SK-N-SH (cell line): ENCODE data around the gene PRG3. TPM values are rescaled to one million over a fixed set of nuclear protein-coding genes. Genes with fewer than 3 reads are reported as not detected.

Source experiments
- CTCF ChIA-PET: fragments of 300-600, 350-600 bp; formaldehyde crosslinking; extraction: SDS; loops from one replicate; lab custom pipeline; 2021; lab: Yijun Ruan, JAX
- POLR2A ChIA-PET: fragments of 350-600 bp; sonication (Branson Sonifier 250); formaldehyde crosslinking; extraction: SDS; loops from one replicate; lab custom pipeline; 2020; ENCODE audit warnings: antibody characterized with exemption, inconsistent platforms; lab: Yijun Ruan, JAX
- DNase-seq: peaks from one replicate; pipeline ENCODE4 v3.0.0; 2012
- H2AFZ ChIP-seq: fragments of 200-600 bp; sonication (generic); 2 replicates; pipeline ENCODE4 v1.8.1; 2016; ENCODE audit warnings: antibody characterized with exemption, mild to moderate bottlenecking, low read depth
- H3F3A ChIP-seq: fragments of 200-600 bp; sonication (generic); replicated peaks from 2 replicates; pipeline ENCODE3; 2016; ENCODE audit warnings: antibody characterized with exemption, mild to moderate bottlenecking; ENCODE audit not compliant: insufficient read depth
- H3K27ac ChIP-seq, 2 experiments: fragments of 200-500 bp in 1 of 2; fragments of 200-600 bp in 1 of 2; sonication (Bioruptor generic) in 1 of 2; sonication (generic), shearing (Covaris generic) in 1 of 2; 2 replicates each; pipeline versions ENCODE4 v1.5.1 to v1.6.1; 2014 to 2016; ENCODE audit warnings: low read depth in 2 of 2, inconsistent platforms in 1 of 2, low read length in 1 of 2, mild to moderate bottlenecking in 1 of 2, mixed read lengths in 1 of 2
- H3K27me3 ChIP-seq: fragments of 200-600 bp; sonication (generic), shearing (Covaris generic); 2 replicates; pipeline ENCODE4 v1.6.1; 2016; ENCODE audit warnings: mixed run types; ENCODE audit not compliant: insufficient read depth
- H3K36me3 ChIP-seq, 2 experiments: fragments of 200-500 bp in 1 of 2; fragments of 200-600 bp in 1 of 2; sonication (Bioruptor generic) in 1 of 2; sonication (generic) in 1 of 2; replicated peaks in 1 of 2; 2 replicates each; pipeline versions ENCODE3 to v1.5.1; 2014 to 2016; ENCODE audit warnings: low read length in 1 of 2, mild to moderate bottlenecking in 1 of 2; ENCODE audit not compliant: insufficient read depth in 2 of 2, control insufficient read depth in 1 of 2
- H3K4me1 ChIP-seq, 2 experiments: fragments of 200-500 bp in 1 of 2; fragments of 200-600 bp in 1 of 2; sonication (Bioruptor generic) in 1 of 2; sonication (generic), shearing (Covaris generic) in 1 of 2; 2 replicates each; pipeline versions ENCODE4 v1.5.1 to v1.6.1; 2014 to 2016; ENCODE audit warnings: low read depth in 1 of 2, low read length in 1 of 2, mixed run types in 1 of 2; ENCODE audit not compliant: insufficient read depth in 2 of 2, control insufficient read depth in 1 of 2
- H3K4me2 ChIP-seq: fragments of 200-600 bp; sonication (generic), shearing (Covaris generic); 2 replicates; pipeline ENCODE4 v1.6.1; 2017; ENCODE audit warnings: mixed run types
- H3K4me3 ChIP-seq, 2 experiments: fragments of 200-500 bp in 1 of 2; fragments of 200-600 bp in 1 of 2; sonication (Bioruptor generic) in 1 of 2; sonication (generic), shearing (Covaris generic) in 1 of 2; 2 replicates each; pipeline versions ENCODE4 v1.5.1 to v1.8.1; 2014 to 2016; ENCODE audit warnings: low read depth in 2 of 2, inconsistent platforms in 1 of 2, low read length in 1 of 2, mild to moderate bottlenecking in 1 of 2, mixed read lengths in 1 of 2, moderate library complexity in 1 of 2
- H3K79me2 ChIP-seq: fragments of 200-600 bp; sonication (generic); 2 replicates; pipeline ENCODE4 v1.8.1; 2017; ENCODE audit warnings: mild to moderate bottlenecking; ENCODE audit not compliant: insufficient read depth
- H3K9ac ChIP-seq: fragments of 200-600 bp; sonication (generic); 2 replicates; pipeline ENCODE4 v1.6.1; 2017; ENCODE audit warnings: mixed run types
- H3K9me2 ChIP-seq: fragments of 200-600 bp; sonication (generic); 2 replicates; pipeline ENCODE4 v1.6.1; 2017; ENCODE audit warnings: mixed run types
- H3K9me3 ChIP-seq: fragments of 200-600 bp; sonication (generic); 2 replicates; pipeline ENCODE4 v1.6.1; 2017; ENCODE audit warnings: mixed run types, mild to moderate bottlenecking, moderate library complexity
- H4K20me1 ChIP-seq: fragments of 200-600 bp; sonication (generic); 2 replicates; pipeline ENCODE4 v1.6.1; 2017; ENCODE audit warnings: mild to moderate bottlenecking, mixed run types; ENCODE audit not compliant: insufficient read depth
- CHD2 ChIP-seq: fragments of 150-350 bp; IDR thresholded peaks from 2 replicates; pipeline ENCODE4 v1.6.1; 2018; ENCODE audit warnings: low read length; ENCODE audit not compliant: partially characterized antibody
- EP300 ChIP-seq, 2 experiments: IDR thresholded peaks; 2 replicates each; pipeline versions ENCODE4 v1.4.0 to v1.6.1; 2012; ENCODE audit warnings: borderline replicate concordance in 1 of 2, low read depth in 1 of 2, low read length in 1 of 2
- EZH2phosphoT487 ChIP-seq: fragments of 200-600 bp; sonication (generic); IDR thresholded peaks from 2 replicates; pipeline ENCODE4 v1.6.1; 2017; ENCODE audit warnings: low read depth, mixed run types, mild to moderate bottlenecking, antibody characterized with exemption, moderate library complexity, borderline replicate concordance
- FOSL2 ChIP-seq: IDR thresholded peaks from 2 replicates; pipeline ENCODE4 v1.4.0; 2012; ENCODE audit warnings: low read depth, mild to moderate bottlenecking, moderate library complexity, borderline replicate concordance
- FOXM1 ChIP-seq: IDR thresholded peaks from 2 replicates; pipeline ENCODE4 v1.4.0; 2012; ENCODE audit warnings: low read depth, mild to moderate bottlenecking
- GATA2 ChIP-seq: sonication (generic); formaldehyde crosslinking; IDR thresholded peaks from 2 replicates; pipeline ENCODE4 v1.5.0; 2020; ENCODE audit warnings: mild to moderate bottlenecking, missing genetic modification reagents
- JUND ChIP-seq: IDR thresholded peaks from 2 replicates; pipeline ENCODE4 v1.4.0; 2012
- NFIC ChIP-seq: IDR thresholded peaks from 2 replicates; pipeline ENCODE4 v1.4.0; 2012; ENCODE audit warnings: borderline replicate concordance
- RAD21 ChIP-seq: IDR thresholded peaks from 2 replicates; pipeline ENCODE4 v1.6.1; 2012; ENCODE audit warnings: mild to moderate bottlenecking, low read length
- RCOR1 ChIP-seq: fragments of 150-350 bp; IDR thresholded peaks from 2 replicates; pipeline ENCODE4 v1.6.1; 2017; ENCODE audit warnings: antibody characterized with exemption, low read length
- RFX5 ChIP-seq: IDR thresholded peaks from 2 replicates; pipeline ENCODE4 v1.6.1; 2012; ENCODE audit warnings: mild to moderate bottlenecking, improper control_type of control experiment, low read length
- RXRA ChIP-seq: IDR thresholded peaks from 2 replicates; pipeline ENCODE4 v1.4.0; 2012; ENCODE audit warnings: low read depth, mild to moderate bottlenecking, borderline replicate concordance
- SIN3A ChIP-seq: IDR thresholded peaks from 2 replicates; pipeline ENCODE4 v1.6.1; 2012; ENCODE audit warnings: low read depth, mild to moderate bottlenecking, low read length, moderate library complexity, borderline replicate concordance
- SMC3 ChIP-seq: IDR thresholded peaks from 2 replicates; pipeline ENCODE4 v1.6.1; 2012; ENCODE audit warnings: low read depth, low read length, improper control_type of control experiment
- TAF1 ChIP-seq: IDR thresholded peaks from 2 replicates; pipeline ENCODE4 v1.6.1; 2012; ENCODE audit warnings: low read depth, mild to moderate bottlenecking, low read length, moderate library complexity, borderline replicate concordance
- TCF12 ChIP-seq: IDR thresholded peaks from 2 replicates; pipeline ENCODE4 v1.4.0; 2012
- WGBS: methylation state at CpG from one replicate; pipeline ENCODE4 v1.1.6; 2017; ENCODE audit warnings: low lambda C conversion rate; 5-methylcytosine and 5-hydroxymethylcytosine counted together
- polyA plus RNA-seq, 3 experiments: library from polyadenylated mRNA; depleted of rRNA; stranded (reverse); fragments of >200 nt; gene quantifications; 2 replicates each; pipeline ENCODE4 v1.2.3, GENCODE V29; 2012
- TF ChIP-seq, protein P1 (sequence below): IDR thresholded peaks from 2 replicates; pipeline ENCODE4 v1.6.1; 2012; ENCODE audit warnings: mild to moderate bottlenecking, low read depth, low read length, moderate library complexity
- TF ChIP-seq, protein P2 (sequence below): IDR thresholded peaks from 2 replicates; pipeline ENCODE4 v1.4.0; 2012; ENCODE audit warnings: low read depth, borderline replicate concordance
- TF ChIP-seq, protein P3 (sequence below): IDR thresholded peaks from 2 replicates; pipeline ENCODE4 v1.4.0; 2012; ENCODE audit warnings: low read depth
- TF ChIP-seq, protein P4 (sequence below): fragments of 150-350 bp; IDR thresholded peaks from 2 replicates; pipeline ENCODE4 v1.6.1; 2017; ENCODE audit warnings: antibody characterized with exemption, low read length, low read depth, borderline replicate concordance
- TF ChIP-seq, protein P5 (sequence below): IDR thresholded peaks from 2 replicates; pipeline ENCODE4; 2012

Gene PRG3
- polyA plus RNA-seq, 1 of the 3 experiments (the other 2 are of a cell fraction) = not detected

DNA sequence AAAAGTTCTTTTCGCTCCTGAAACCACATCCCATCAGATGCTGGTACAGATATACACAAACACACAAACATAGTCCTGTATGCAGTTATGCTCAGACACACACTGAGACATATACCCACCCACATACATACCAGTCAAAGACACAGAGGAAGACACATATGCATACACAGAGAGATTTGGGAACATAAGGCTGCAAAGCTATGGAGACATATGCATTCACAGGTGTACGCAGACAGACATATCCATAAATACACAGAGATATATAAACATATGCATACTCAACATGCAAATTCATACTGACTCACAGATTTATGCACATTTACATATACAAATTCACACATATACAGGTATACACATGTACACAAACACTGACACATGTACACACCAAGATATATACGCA, 6.0 kb downstream of the PRG3 start:
- H3K4me2 ChIP-seq = no peak overlapping the region
- H3K36me3 ChIP-seq = no peaks in the 10 kb centered on the region
- ChIA-PET POLR2A (no interaction called here), CTCF (no interaction called here)
- no peaks in the 10 kb centered on the region for H3K27me3 ChIP-seq
- no peaks in the 10 kb centered on the region for H3F3A ChIP-seq
- no peak overlapping the region for H3K4me3 ChIP-seq
- H3K9me3 ChIP-seq = no peaks in the 10 kb centered on the region
- no peak for TF ChIP-seq RXRA
- TF ChIP-seq, protein P1, sequence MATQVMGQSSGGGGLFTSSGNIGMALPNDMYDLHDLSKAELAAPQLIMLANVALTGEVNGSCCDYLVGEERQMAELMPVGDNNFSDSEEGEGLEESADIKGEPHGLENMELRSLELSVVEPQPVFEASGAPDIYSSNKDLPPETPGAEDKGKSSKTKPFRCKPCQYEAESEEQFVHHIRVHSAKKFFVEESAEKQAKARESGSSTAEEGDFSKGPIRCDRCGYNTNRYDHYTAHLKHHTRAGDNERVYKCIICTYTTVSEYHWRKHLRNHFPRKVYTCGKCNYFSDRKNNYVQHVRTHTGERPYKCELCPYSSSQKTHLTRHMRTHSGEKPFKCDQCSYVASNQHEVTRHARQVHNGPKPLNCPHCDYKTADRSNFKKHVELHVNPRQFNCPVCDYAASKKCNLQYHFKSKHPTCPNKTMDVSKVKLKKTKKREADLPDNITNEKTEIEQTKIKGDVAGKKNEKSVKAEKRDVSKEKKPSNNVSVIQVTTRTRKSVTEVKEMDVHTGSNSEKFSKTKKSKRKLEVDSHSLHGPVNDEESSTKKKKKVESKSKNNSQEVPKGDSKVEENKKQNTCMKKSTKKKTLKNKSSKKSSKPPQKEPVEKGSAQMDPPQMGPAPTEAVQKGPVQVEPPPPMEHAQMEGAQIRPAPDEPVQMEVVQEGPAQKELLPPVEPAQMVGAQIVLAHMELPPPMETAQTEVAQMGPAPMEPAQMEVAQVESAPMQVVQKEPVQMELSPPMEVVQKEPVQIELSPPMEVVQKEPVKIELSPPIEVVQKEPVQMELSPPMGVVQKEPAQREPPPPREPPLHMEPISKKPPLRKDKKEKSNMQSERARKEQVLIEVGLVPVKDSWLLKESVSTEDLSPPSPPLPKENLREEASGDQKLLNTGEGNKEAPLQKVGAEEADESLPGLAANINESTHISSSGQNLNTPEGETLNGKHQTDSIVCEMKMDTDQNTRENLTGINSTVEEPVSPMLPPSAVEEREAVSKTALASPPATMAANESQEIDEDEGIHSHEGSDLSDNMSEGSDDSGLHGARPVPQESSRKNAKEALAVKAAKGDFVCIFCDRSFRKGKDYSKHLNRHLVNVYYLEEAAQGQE = no peak
- TF ChIP-seq SIN3A = no peak
- TF ChIP-seq, protein P2, sequence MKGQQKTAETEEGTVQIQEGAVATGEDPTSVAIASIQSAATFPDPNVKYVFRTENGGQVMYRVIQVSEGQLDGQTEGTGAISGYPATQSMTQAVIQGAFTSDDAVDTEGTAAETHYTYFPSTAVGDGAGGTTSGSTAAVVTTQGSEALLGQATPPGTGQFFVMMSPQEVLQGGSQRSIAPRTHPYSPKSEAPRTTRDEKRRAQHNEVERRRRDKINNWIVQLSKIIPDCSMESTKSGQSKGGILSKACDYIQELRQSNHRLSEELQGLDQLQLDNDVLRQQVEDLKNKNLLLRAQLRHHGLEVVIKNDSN = no peak
- no peak for TF ChIP-seq TAF1
- no peak for TF ChIP-seq TCF12
- TF ChIP-seq FOXM1 = no peak
- TF ChIP-seq RFX5 = no peak
- TF ChIP-seq RCOR1 = no peak
- TF ChIP-seq EZH2phosphoT487 = no peak
- TF ChIP-seq SMC3 = no peak
- H3K4me1 ChIP-seq = no peaks in the 10 kb centered on the region; a peak in 1 of 4 replicates
- no peak overlapping the region for H3K9ac ChIP-seq
- 96% methylated on average over 3 of the region's 3 CpGs for WGBS
- no peaks in the 10 kb centered on the region for H3K9me2 ChIP-seq
- no peak overlapping the region for H2AFZ ChIP-seq
- H3K27ac ChIP-seq = no peak overlapping the region
- no peaks in the 10 kb centered on the region for H3K79me2 ChIP-seq
- H4K20me1 ChIP-seq = no peaks in the 10 kb centered on the region
- DNase-seq = no peak

DNA sequence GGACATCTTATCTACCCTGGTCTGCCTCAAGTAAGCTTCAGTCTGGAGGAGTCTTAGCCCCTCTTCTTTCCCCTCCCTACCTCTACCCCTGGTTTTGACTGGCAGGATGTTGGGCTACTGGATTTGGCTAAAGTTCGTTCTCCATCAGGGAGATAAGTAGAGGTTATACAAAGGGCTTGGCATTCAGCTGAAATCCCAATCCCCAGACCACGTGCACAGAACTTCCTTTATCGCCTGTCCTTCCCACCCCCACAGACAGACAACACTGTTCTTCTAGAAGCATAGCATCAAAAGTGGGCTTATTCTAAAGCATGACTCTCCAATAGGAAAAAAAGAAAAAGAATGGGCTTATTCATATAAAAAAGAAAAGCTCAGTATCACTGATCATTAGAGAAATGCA, 7.8 kb downstream of the PRG3 start:
- ChIA-PET CTCF (interaction anchor here (0.7 to 1.9 kb wide), 4 partner anchors 14 to 86 kb away, joined by 3 to 6 read pairs (median 4); no protein-coding TSS in a partner anchor), POLR2A (no interaction called here)
- no peaks in the 10 kb centered on the region for H3K9me3 ChIP-seq
- H3K4me2 ChIP-seq = no peak overlapping the region
- no peaks in the 10 kb centered on the region for H3K27me3 ChIP-seq
- no peaks in the 10 kb centered on the region for H3F3A ChIP-seq
- H3K4me3 ChIP-seq = no peak overlapping the region
- no peak for DNase-seq
- no peak overlapping the region for H2AFZ ChIP-seq
- H3K9ac ChIP-seq = no peak overlapping the region
- H4K20me1 ChIP-seq = no peaks in the 10 kb centered on the region
- 37% methylated on average over 3 of the region's 3 CpGs for WGBS
- H3K9me2 ChIP-seq = no peaks in the 10 kb centered on the region
- H3K79me2 ChIP-seq = no peaks in the 10 kb centered on the region
- H3K27ac ChIP-seq = no peak overlapping the region
- no peaks in the 10 kb centered on the region for H3K36me3 ChIP-seq
- H3K4me1 ChIP-seq = no peaks in the 10 kb centered on the region; a peak in 1 of 4 replicates
- TF ChIP-seq GATA2 (CRISPR knock-in tag) (no peak), FOSL2 (no peak), SMC3 (no peak), EZH2phosphoT487 (no peak), JUND (no peak), RCOR1 (no peak), CHD2 (no peak), EP300 (IDR thresholded peaks at IDR 0.05; ENCODE audit: borderline replicate concordance in 1 of 2, low read depth in 1 of 2, low read length in 1 of 2) (no peak), RXRA (no peak), NFIC (no peak), RAD21 (no peak)
- TF ChIP-seq, protein P3, sequence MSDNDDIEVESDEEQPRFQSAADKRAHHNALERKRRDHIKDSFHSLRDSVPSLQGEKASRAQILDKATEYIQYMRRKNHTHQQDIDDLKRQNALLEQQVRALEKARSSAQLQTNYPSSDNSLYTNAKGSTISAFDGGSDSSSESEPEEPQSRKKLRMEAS = no peak
- TF ChIP-seq, protein P4, sequence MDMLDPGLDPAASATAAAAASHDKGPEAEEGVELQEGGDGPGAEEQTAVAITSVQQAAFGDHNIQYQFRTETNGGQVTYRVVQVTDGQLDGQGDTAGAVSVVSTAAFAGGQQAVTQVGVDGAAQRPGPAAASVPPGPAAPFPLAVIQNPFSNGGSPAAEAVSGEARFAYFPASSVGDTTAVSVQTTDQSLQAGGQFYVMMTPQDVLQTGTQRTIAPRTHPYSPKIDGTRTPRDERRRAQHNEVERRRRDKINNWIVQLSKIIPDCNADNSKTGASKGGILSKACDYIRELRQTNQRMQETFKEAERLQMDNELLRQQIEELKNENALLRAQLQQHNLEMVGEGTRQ = no peak
- TF ChIP-seq, protein P5, sequence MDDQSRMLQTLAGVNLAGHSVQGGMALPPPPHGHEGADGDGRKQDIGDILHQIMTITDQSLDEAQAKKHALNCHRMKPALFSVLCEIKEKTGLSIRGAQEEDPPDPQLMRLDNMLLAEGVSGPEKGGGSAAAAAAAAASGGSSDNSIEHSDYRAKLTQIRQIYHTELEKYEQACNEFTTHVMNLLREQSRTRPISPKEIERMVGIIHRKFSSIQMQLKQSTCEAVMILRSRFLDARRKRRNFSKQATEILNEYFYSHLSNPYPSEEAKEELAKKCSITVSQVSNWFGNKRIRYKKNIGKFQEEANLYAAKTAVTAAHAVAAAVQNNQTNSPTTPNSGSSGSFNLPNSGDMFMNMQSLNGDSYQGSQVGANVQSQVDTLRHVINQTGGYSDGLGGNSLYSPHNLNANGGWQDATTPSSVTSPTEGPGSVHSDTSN = no peak
